LoVo (cell line): ENCODE results near the gene RASA4.
"Not testable (repeated sequence)": the region's sequence is repeated elsewhere in the genome, so short reads cannot be mapped to it uniquely, and the experiment has no call there.

Experiments used
- DNase-seq: peaks from one replicate; pipeline ENCODE4 v3.0.0-alpha.2; 2016; ENCODE audit warnings: low spot score

Gene RASA4

GRCh38 chr7:102616507-102617125 lies at the start of gene RASA4:
TSS of gene RASA4 (minus strand) at chr7:102616756. CDS start at chr7:102616689, 67 bp downstream.
- peak; percentile 1 for DNase-seq

DNA sequence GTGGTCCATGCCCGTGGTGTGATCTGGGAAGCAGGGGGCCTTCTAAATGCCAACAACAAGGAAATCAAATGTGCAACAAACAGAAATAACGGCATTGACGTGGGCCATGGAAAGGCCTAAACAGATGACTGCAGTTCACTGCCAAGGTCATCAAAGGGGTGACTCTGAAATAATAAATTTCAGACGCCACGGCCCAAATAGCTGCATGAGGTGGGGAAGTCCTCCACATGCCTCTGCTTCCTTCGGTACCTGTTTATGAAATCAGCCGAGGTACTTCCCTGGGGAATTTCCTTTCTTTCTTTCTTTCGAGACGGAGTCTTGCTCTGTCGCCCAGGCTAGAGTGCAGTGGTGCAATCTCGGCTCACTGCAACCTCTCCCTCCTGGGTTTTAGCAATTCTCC lies 48.2 kb upstream of the RASA4 start:
- not testable (repeated sequence) for DNase-seq

- not testable (repeated sequence) for DNase-seq
These were observed 33.4 kb upstream of the RASA4 start, which contains the start of gene SPDYE2B for GRCh38 chr7:102649924-102650323. TSS of gene SPDYE2B (plus strand) at chr7:102650319. CDS start at chr7:102652349, 2,030 bp downstream.

DNA sequence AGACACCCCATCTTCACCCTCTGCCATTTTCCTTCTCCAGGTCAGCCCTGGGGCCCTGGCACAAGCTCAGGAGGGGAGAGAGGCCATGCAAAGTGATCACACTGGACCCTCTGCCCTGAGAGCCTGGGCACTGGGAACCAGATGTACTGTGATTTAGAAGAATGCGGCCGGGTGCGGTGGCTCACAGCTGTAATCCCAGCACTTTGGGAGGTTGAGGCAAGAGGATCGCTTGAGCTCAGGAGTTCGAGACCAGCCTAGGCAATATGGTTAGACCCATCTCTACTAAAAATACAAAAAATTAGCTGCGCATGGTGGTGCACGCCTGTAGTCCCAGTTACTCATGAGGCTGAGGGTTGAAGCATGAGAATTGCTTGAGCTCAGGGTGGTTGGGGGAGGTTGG lies 31.3 kb upstream of the RASA4 start:
- not testable (repeated sequence) for DNase-seq

DNA sequence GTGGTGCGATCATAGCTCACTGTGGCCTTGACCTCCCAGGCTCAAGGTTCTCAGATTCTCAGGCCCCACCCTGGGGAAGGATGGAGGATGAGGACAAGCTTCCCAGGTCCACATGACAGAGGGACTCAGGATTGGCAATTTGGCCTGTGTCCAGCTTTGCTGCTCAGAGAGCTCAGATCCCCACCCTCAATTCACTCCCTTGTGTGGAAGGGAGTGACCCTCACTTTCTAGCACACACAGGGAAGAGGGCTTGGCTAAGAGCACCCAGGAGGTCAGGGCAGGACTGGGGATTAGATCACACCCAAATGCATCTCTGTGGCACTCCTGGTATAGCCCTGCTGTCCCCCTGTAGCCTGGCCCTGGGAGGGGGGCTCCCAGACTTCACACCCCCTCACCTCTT lies 26.8 kb upstream of the RASA4 start:
- DNase-seq = not testable (repeated sequence)

DNA sequence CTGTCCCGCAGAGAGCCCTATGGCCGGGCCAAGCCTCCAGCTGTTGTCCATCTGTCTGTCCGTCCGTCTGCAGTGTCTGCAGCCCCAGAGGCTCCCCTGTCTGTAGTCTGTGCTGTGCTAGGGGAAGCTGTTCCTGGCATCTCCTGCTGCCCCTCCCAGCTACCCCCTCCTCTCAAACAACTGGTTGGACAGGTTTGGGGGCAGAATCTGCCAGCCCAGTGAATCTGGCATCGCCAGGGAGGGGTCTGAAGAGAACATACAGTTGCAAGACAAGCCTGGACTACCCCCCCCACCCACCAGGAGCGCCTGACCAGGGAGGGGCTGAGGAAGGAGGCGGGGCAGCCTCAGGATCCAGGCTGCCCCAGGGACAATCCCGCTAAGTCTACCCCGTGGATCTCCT lies 26.1 kb upstream of the RASA4 start, which contains the start of gene UPK3BL1:
TSS of gene UPK3BL1 (minus strand) at position 101 of the 400 bp plus-strand sequence. CDS start at position 51, 50 bp downstream.
- DNase-seq = not testable (repeated sequence)

DNA sequence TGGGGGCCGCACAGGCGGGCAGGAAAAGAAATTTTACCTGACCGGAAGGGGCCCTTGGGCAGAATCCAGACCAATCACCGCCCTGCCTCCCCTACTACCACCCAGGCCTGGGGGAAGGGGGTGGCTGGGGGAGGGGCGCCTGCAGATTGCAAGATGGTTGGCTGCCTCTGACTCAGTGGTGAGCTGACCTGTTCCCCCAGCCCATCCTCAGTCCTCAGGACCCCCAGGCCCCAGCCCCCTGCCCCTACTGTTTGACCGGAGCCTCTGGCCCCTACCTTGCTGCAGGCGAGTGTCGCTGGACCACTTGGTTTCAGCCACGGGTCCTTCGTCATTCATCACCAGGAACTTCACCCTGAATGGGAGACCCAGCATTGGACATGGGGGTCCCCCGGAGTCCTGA lies 22.3 kb upstream of the RASA4 start:
- not testable (repeated sequence) for DNase-seq

- DNase-seq = not testable (repeated sequence)
These were observed 20.4 kb upstream of the RASA4 start for GRCh38 chr7:102636956-102637355.

GRCh38 chr7:102635354-102635753 lies 18.8 kb upstream of the RASA4 start:
- DNase-seq = not testable (repeated sequence)

GRCh38 chr7:102634299-102634698 lies 17.7 kb upstream of the RASA4 start:
- not testable (repeated sequence) for DNase-seq

- not testable (repeated sequence) for DNase-seq
These were observed 14.1 kb upstream of the RASA4 start for GRCh38 chr7:102630622-102631021.

DNA sequence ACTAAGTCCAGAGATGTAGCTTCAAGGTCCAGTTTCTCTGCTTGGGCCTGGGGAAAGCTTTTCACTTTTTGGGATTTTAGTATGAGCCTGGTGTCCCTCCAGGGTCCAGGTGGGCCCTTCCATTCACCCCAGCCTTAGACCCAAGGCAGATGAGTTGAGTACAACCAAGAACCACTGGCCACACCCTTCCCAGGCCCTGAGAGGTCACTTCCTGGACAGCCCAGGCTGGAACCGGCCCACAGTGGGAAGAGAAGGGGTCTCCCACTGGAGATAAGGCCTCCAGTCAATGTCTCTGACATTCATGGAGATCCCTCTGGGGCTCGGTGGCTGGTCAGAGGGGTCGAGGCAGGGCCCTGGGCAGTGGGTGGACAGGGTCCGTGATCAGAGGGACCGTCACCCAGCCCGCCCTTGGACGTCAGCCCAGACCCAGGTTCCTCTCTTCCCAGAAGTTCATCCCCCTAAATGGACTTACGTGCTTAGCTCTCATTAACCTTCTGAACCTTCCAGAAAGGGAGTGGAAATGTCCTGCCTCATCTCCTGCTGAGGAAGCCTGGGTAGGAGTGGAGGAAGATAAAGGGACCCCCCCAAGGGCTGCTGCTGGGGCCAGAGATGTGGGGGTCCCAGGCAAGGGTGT lies 10.8 kb upstream of the RASA4 start:
- not testable (repeated sequence) for DNase-seq

DNA sequence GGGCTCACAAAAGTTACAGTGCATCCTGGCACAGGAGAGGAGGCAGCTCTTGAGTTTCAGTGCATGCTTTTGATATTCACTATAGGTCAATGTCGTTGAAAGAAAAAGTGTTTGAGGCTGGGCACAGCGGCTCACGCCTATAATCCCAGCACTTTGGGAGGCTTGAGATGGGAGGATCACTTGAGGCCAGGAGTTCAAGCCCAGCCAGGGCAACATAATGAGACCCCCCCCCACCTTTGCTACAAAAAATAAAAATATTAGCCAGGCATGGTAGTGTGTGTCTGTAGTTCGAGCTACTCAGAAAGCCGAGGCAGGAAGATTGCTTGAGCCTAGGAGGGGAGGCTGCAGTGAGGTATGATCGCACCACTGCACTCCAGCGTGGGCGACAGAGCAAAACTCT lies 1.6 kb upstream of the RASA4 start:
- not testable (repeated sequence) for DNase-seq

DNA sequence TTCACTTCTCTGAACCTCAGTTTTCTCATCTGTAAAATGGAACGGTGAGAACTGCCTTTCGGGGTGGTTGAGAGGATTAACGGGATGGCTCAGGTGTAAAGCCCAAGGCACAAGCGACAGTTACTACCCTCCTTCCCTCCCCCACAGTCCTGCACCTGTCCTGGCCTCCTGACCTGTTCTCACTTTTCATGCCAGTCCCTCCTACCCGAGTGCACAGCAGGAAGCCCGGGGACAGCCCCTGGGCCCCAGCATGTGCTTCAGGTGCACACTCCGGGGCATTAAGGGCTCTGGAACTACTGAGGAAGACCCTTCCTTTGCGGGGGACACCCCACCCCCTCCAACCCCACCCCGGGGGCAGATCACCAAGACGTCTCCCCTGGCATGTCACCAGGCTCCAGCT lies 626 bp downstream of the RASA4 start:
- not testable (repeated sequence) for DNase-seq

- not testable (repeated sequence) for DNase-seq
These were observed 1.7 kb downstream of the RASA4 start for GRCh38 chr7:102614873-102615272.

GRCh38 chr7:102614346-102614697 lies 2.2 kb downstream of the RASA4 start:
- DNase-seq = not testable (repeated sequence)

- DNase-seq = not testable (repeated sequence)
These were observed 2.8 kb downstream of the RASA4 start for GRCh38 chr7:102613575-102614345.

DNA sequence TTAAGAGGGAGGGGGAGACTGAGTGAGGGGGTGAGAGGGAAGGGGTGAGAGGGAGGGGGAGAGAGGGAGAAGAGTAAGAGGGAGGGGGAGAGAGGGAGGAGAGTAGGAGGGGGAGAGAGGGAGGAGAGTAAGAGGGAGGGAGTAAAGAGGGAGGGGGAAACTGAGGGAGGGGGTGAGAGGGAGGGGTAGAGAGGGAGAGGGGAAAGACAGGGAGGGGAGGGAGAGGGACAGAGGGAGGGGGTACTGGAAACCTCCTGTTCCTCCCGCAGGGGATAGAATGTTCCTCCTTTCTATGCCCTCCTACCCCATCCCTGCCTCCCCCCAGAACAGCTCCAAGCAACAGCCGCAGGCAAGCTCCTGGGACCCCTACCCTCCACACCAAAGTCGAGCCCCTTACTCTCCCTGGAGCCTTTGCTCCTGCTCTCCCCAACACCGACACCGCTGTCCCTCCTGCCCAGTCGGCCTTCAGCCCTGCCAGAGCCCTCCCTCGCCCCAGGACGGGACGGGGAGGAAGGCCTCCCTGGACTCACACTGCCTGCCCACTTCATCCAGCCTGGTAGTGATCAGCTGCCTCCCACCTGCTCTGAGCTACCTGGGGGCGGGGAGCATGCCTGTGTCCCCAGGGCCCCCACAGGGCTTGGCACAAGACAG lies 4.8 kb downstream of the RASA4 start:
- DNase-seq = not testable (repeated sequence)

GRCh38 chr7:102611013-102611674 lies 5.4 kb downstream of the RASA4 start:
- DNase-seq = not testable (repeated sequence)

- DNase-seq = not testable (repeated sequence)
These were observed 6.1 kb downstream of the RASA4 start for GRCh38 chr7:102610441-102610840.

- not testable (repeated sequence) for DNase-seq
These were observed 6.8 kb downstream of the RASA4 start for GRCh38 chr7:102609734-102610133.

DNA sequence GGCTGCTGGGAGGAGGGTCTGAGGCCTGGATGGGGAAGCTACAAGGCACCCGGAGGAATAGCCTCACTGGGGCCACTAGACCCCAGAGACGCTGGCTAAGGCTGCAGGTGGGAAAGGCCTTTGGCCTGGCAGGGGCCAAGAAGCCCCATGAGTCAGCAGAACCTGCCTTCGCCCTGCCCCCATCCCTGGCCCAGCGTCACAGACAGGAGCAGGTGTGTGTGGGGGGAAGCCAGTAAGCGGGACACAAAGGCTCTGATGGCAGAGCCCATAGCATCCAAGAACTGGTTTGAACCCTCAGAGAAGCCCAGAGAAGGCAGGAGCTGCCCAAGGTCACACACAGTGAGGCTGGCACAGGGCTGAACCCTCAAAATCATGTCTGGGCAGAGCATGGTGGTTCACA lies 9.7 kb downstream of the RASA4 start:
- not testable (repeated sequence) for DNase-seq
